Mesangial cell (primary cell): ENCODE data around the gene RBMY1E. TPM values are rescaled to one million over a fixed set of nuclear protein-coding genes. Genes with fewer than 3 reads are reported as not detected.

ENCODE experiments used
- total RNA-seq: library from RNA; depleted of rRNA; stranded (reverse); fragments of >200 nt; gene quantifications from 2 replicates; pipeline ENCODE4 v1.2.3, GENCODE V29; 2015

Gene RBMY1E
- not detected in 2 replicates for total RNA-seq

GRCh38 chrY:21917932-21918331 lies at the start of gene RBMY1E:
RBMY1E (minus strand) TSS chrY:21918032; CDS start chrY:21916054, 1,978 bp downstream.

GRCh38 chrY:21894426-21894825 lies 23.4 kb downstream of the RBMY1E start, which contains the start of gene RBMY1D:
RBMY1D (minus strand) TSS chrY:21894526; CDS start chrY:21892513, 2,013 bp downstream.

Other genes starting within 250 kb of the RBMY1E start
- not detected in 2 replicates for gene RBMY1D, start 23.5 kb downstream of the RBMY1E start, total RNA-seq